ENCODE measurements around the gene GABBR1.

GABBR1 gene

GRCh38 chr6:29602564-29603361, 30.2 kb downstream of the GABBR1 start:
- CTCF ChIA-PET: interaction anchor here (1.5 kb wide), 1 partner anchor 14 kb away, joined by 3 read pairs; no protein-coding TSS in a partner anchor
- no peak for TF ChIP-seq CTCF (IDR thresholded peaks at IDR 0.05; ENCODE audit: control extremely low read depth, extremely low read depth, low read depth, missing control alignments)
- POLR2A ChIA-PET: no interaction called here
- DNase-seq (ENCODE audit: extremely low spot score): peak; percentile 39

GRCh38 chr6:29598172-29598747, 34.7 kb downstream of the GABBR1 start:
- no peak for TF ChIP-seq CTCF (IDR thresholded peaks at IDR 0.05; ENCODE audit: control extremely low read depth, extremely low read depth, low read depth, missing control alignments)
- ChIA-PET POLR2A (no interaction called here), CTCF (interaction anchor here (2.1 to 2.9 kb wide), 2 partner anchors 9 to 56 kb away, joined by 9 to 20 read pairs; no protein-coding TSS in a partner anchor)
- no peak for DNase-seq (ENCODE audit: extremely low spot score)

GRCh38 chr6:29597184-29597583, 35.8 kb downstream of the GABBR1 start:
- DNase-seq (ENCODE audit: extremely low spot score): no peak
- no peak for TF ChIP-seq CTCF (IDR thresholded peaks at IDR 0.05; ENCODE audit: control extremely low read depth, extremely low read depth, low read depth, missing control alignments)
- POLR2A ChIA-PET: no interaction called here
- CTCF ChIA-PET: interaction anchor here (2.1 to 2.9 kb wide), 2 partner anchors 8 to 57 kb away, joined by 9 to 20 read pairs; no protein-coding TSS in a partner anchor

GRCh38 chr6:29596381-29596900, 36.5 kb downstream of the GABBR1 start:
- no peak for TF ChIP-seq CTCF (IDR thresholded peaks at IDR 0.05; ENCODE audit: control extremely low read depth, extremely low read depth, low read depth, missing control alignments)

GRCh38 chr6:29593199-29593855, 39.7 kb downstream of the GABBR1 start:
- no peak for DNase-seq (ENCODE audit: extremely low spot score)
- CTCF ChIA-PET: interaction anchor here (1.5 kb wide), 2 partner anchors 9 to 218 kb away, joined by 3 to 6 read pairs; partner anchors contain the start of genes OR12D3 and OR2H2
- POLR2A ChIA-PET: no interaction called here
- no peak for TF ChIP-seq CTCF (IDR thresholded peaks at IDR 0.05; ENCODE audit: control extremely low read depth, extremely low read depth, low read depth, missing control alignments)

More at GRCh38 chr6:29596381-29596900, 36.5 kb downstream of the GABBR1 start:
- DNase-seq (ENCODE audit: extremely low spot score): no peak
- POLR2A ChIA-PET: no interaction called here
- CTCF ChIA-PET: interaction anchor here (2.1 to 2.9 kb wide), 2 partner anchors 7 to 58 kb away, joined by 9 to 20 read pairs; no protein-coding TSS in a partner anchor

GRCh38 chr6:29591677-29592076, 41.3 kb downstream of the GABBR1 start:
- POLR2A ChIA-PET: no interaction called here
- no peak for DNase-seq (ENCODE audit: extremely low spot score)
- no peak for TF ChIP-seq CTCF (IDR thresholded peaks at IDR 0.05; ENCODE audit: control extremely low read depth, extremely low read depth, low read depth, missing control alignments)
- CTCF ChIA-PET: interaction anchor here (1.3 to 1.5 kb wide), 2 partner anchors 98 to 216 kb away, joined by 3 read pairs; partner anchors contain the start of gene OR12D3

Data from GM10248 (cell line).